ENCODE data around the gene HTR4. TPM values are rescaled to one million over a fixed set of nuclear protein-coding genes. Genes with fewer than 3 reads are reported as not detected.

Gene HTR4
- total and polyA plus RNA-seq, 2 donors (not counting 3 experiments of a cell fraction or from before 2014, with no cell fraction given) = not detected

- H3K9ac ChIP-seq (replicated peaks; ENCODE audit: extremely low read depth, insufficient read depth, low read length) = no peak overlapping the region
- no peaks in the 10 kb centered on the region for H3K79me2 ChIP-seq (ENCODE audit: control insufficient read depth, insufficient read depth, low read length)
- FAIRE-seq = no peak
- ChIA-PET CTCF (no interaction called here), POLR2A (no interaction called here)
- TF ChIP-seq JUN (IDR thresholded peaks at IDR 0.05; ENCODE audit: borderline replicate concordance, insufficient read depth, insufficient read length, low read depth) (no peak), FOS (IDR thresholded peaks at IDR 0.05; ENCODE audit: borderline replicate concordance, insufficient read depth, low read length) (no peak)
- H3K36me3 ChIP-seq (ENCODE audit: control insufficient read depth in 2 of 2, extremely low read depth in 1 of 2, insufficient read depth in 2 of 2, low read length in 2 of 2) = no peaks in the 10 kb centered on the region
- dilution Hi-C loops (cut with MboI; ENCODE audit: extremely low pct_ligation_motif_present, low sequenced_read_pairs) (no loop called here), intact Hi-C loops (cut with micrococcal nuclease) (no loop called here)
- no peak overlapping the region for H3K4me3 ChIP-seq (replicated peaks in 1 of 3; ENCODE audit: insufficient read depth in 1 of 3, low read depth in 1 of 3, low read length in 3 of 3)
- peaks cover 4 to 6% of the 10 kb centered on the region in 2 experiments for H3K27me3 ChIP-seq (ENCODE audit: control insufficient read depth in 2 of 2, insufficient read depth in 2 of 2, low read length in 2 of 2)
- H3K4me1 ChIP-seq (ENCODE audit: control insufficient read depth, extremely low read depth, insufficient read depth, low read length) = no peaks in the 10 kb centered on the region
- H3K9me1 ChIP-seq (replicated peaks; ENCODE audit: control insufficient read depth, extremely low read depth, insufficient read depth, low read length) = no peaks in the 10 kb centered on the region
- no peaks in the 10 kb centered on the region for H3K9me3 ChIP-seq (replicated peaks; ENCODE audit: control insufficient read depth, insufficient read depth, low read length)
- BruUV-seq (replicated peaks) = no TSS peak
- DNase-seq (ENCODE audit: low read depth, low spot score) = no peak
- H3K27ac ChIP-seq (ENCODE audit: insufficient read depth, low read depth, low read length) = no peak overlapping the region
- no peaks in the 10 kb centered on the region for H4K20me1 ChIP-seq (replicated peaks; ENCODE audit: control insufficient read depth, extremely low read depth, insufficient read depth, low read length)
- H2AFZ ChIP-seq (ENCODE audit: low read depth, low read length) = no peak overlapping the region
- no peak overlapping the region for H3K4me2 ChIP-seq (ENCODE audit: insufficient read depth, low read length)
Measured at GRCh38 chr5:148497757-148498156, 156.6 kb downstream of the HTR4 start.

GRCh38 chr5:148492351-148492750 lies 162.0 kb downstream of the HTR4 start:
- Histone ChIP-seq H3K9me3 (replicated peaks; ENCODE audit: control insufficient read depth, insufficient read depth, low read length) (no peaks in the 10 kb centered on the region), H3K79me2 (ENCODE audit: control insufficient read depth, insufficient read depth, low read length) (no peaks in the 10 kb centered on the region), H3K27me3 (ENCODE audit: control insufficient read depth in 2 of 2, insufficient read depth in 2 of 2, low read length in 2 of 2) (peaks cover 6 to 27% of the 10 kb centered on the region in 2 experiments), H2AFZ (ENCODE audit: low read depth, low read length) (no peak overlapping the region), H3K4me1 (ENCODE audit: control insufficient read depth, extremely low read depth, insufficient read depth, low read length) (no peaks in the 10 kb centered on the region), H3K36me3 (ENCODE audit: control insufficient read depth in 2 of 2, extremely low read depth in 1 of 2, insufficient read depth in 2 of 2, low read length in 2 of 2) (no peaks in the 10 kb centered on the region), H3K4me3 (replicated peaks in 1 of 3; ENCODE audit: insufficient read depth in 1 of 3, low read depth in 1 of 3, low read length in 3 of 3) (no peak overlapping the region), H3K9ac (replicated peaks; ENCODE audit: extremely low read depth, insufficient read depth, low read length) (no peak overlapping the region), H3K4me2 (ENCODE audit: insufficient read depth, low read length) (no peak overlapping the region), H4K20me1 (replicated peaks; ENCODE audit: control insufficient read depth, extremely low read depth, insufficient read depth, low read length) (no peaks in the 10 kb centered on the region), H3K9me1 (replicated peaks; ENCODE audit: control insufficient read depth, extremely low read depth, insufficient read depth, low read length) (no peaks in the 10 kb centered on the region), H3K27ac (ENCODE audit: insufficient read depth, low read depth, low read length) (no peak overlapping the region)
- intact Hi-C loops (cut with micrococcal nuclease) = no loop called here
- ChIA-PET CTCF (interaction anchor here (0.6 to 3.5 kb wide), 2 partner anchors 9 to 238 kb away, joined by 5 to 17 read pairs; no protein-coding TSS in a partner anchor), POLR2A (no interaction called here)
- no TSS peak for BruUV-seq (replicated peaks)
- no peak for FAIRE-seq
- TF ChIP-seq EZH2 (IDR thresholded peaks at IDR 0.05; ENCODE audit: borderline replicate concordance, low read depth, low read length, severe bottlenecking) = no peak
- TF ChIP-seq JUN (IDR thresholded peaks at IDR 0.05; ENCODE audit: borderline replicate concordance, insufficient read depth, insufficient read length, low read depth) = no peak
- no peak for DNase-seq (ENCODE audit: low read depth, low spot score)
- dilution Hi-C loops (cut with MboI; ENCODE audit: extremely low pct_ligation_motif_present, low sequenced_read_pairs) = no loop called here
